DOHH2 (cell line): ENCODE data around the gene EDEM1.
A peak's percentile ranks its signal among the peaks of the same experiment; 100 is the strongest.

Experiments
- H3F3A ChIP-seq: fragments of 200-600 bp; sonication (generic), shearing (Covaris generic); 2 replicates; pipeline ENCODE4 v1.6.0; 2016; ENCODE audit warnings: antibody characterized with exemption, mild to moderate bottlenecking; ENCODE audit not compliant: control insufficient read depth, insufficient read depth
- H3K27ac ChIP-seq: fragments of 200-600 bp; sonication (generic); 2 replicates; pipeline ENCODE4 v1.5.1; 2014; ENCODE audit warnings: low read depth, mild to moderate bottlenecking, low read length, moderate library complexity
- H3K27me3 ChIP-seq: fragments of 200-600 bp; sonication (generic); 2 replicates; pipeline ENCODE4 v1.6.1; 2014; ENCODE audit warnings: mild to moderate bottlenecking, low read length, mixed read lengths; ENCODE audit not compliant: control insufficient read depth
- H3K36me3 ChIP-seq: fragments of 200-600 bp; sonication (generic); 2 replicates; pipeline ENCODE4 v1.6.1; 2014; ENCODE audit warnings: mild to moderate bottlenecking, low read length, moderate library complexity, mixed read lengths; ENCODE audit not compliant: control insufficient read depth
- H3K4me1 ChIP-seq: fragments of 200-600 bp; sonication (generic); 2 replicates; pipeline ENCODE4 v1.6.1; 2014; ENCODE audit warnings: mild to moderate bottlenecking, low read length, mixed read lengths; ENCODE audit not compliant: control insufficient read depth
- H3K4me2 ChIP-seq: fragments of 200-600 bp; sonication (generic); 2 replicates; pipeline ENCODE4 v1.6.0; 2014; ENCODE audit warnings: mild to moderate bottlenecking, low read length, moderate library complexity
- H3K4me3 ChIP-seq: fragments of 200-600 bp; sonication (generic); 2 replicates; pipeline ENCODE4 v1.5.1; 2014; ENCODE audit warnings: mild to moderate bottlenecking, low read length, mixed read lengths
- H3K79me2 ChIP-seq: fragments of 200-600 bp; sonication (generic); 2 replicates; pipeline ENCODE4 v1.6.1; 2014; ENCODE audit warnings: mild to moderate bottlenecking, low read length, mixed read lengths; ENCODE audit not compliant: control insufficient read depth
- H3K9me2 ChIP-seq: fragments of 200-600 bp; sonication (generic); replicated peaks from 2 replicates; pipeline ENCODE4 v1.6.1; 2014; ENCODE audit warnings: mild to moderate bottlenecking, low read length, mixed read lengths; ENCODE audit not compliant: control insufficient read depth
- H3K9me3 ChIP-seq: fragments of 200-600 bp; sonication (generic); 2 replicates; pipeline ENCODE4 v1.6.1; 2014; ENCODE audit warnings: antibody characterized with exemption, low read length, mixed read lengths; ENCODE audit not compliant: control insufficient read depth, insufficient read depth
- H4K20me1 ChIP-seq: fragments of 200-600 bp; sonication (generic); 2 replicates; pipeline ENCODE4 v1.6.0; 2014; ENCODE audit warnings: low read depth, mild to moderate bottlenecking, antibody characterized with exemption, low read length, moderate library complexity; ENCODE audit not compliant: control insufficient read depth, insufficient read depth
- CTCF ChIP-seq: fragments of 200-600 bp; sonication (generic); IDR thresholded peaks from one replicate; pipeline ENCODE4 v1.5.1; 2014; ENCODE audit warnings: antibody characterized with exemption, mild to moderate bottlenecking, low read depth, low read length; ENCODE audit not compliant: poor library complexity, severe bottlenecking
- EZH2phosphoT487 ChIP-seq: fragments of 200-600 bp; sonication (generic); IDR thresholded peaks from 2 replicates; pipeline ENCODE4 v1.6.1; 2017; ENCODE audit warnings: borderline replicate concordance, mild to moderate bottlenecking, antibody characterized with exemption, low read length, moderate library complexity, mixed read lengths

Gene EDEM1

GRCh38 chr3:5222283-5223005 is 34.9 kb downstream of the EDEM1 start:
- Histone ChIP-seq H3K4me2 (no peak overlapping the region), H4K20me1 (peaks cover 12% of the 10 kb centered on the region; the same call in 1 of the 2 replicates), H3K4me1 (peaks cover 6% of the 10 kb centered on the region; the same call in 1 of the 2 replicates), H3K4me3 (no peak overlapping the region), H3K27me3 (no peaks in the 10 kb centered on the region), H3K27ac (no peak overlapping the region), H3K36me3 (peaks cover 29% of the 10 kb centered on the region), H3K79me2 (no peaks in the 10 kb centered on the region), H3K9me3 (no peaks in the 10 kb centered on the region), H3K9me2 (no peaks in the 10 kb centered on the region), H3F3A (peaks cover 46% of the 10 kb centered on the region)
- no peak for TF ChIP-seq CTCF
- no peak for TF ChIP-seq EZH2phosphoT487

GRCh38 chr3:5226783-5227182 is 39.3 kb downstream of the EDEM1 start:
- Histone ChIP-seq H3K9me2 (no peaks in the 10 kb centered on the region), H4K20me1 (no peaks in the 10 kb centered on the region), H3K79me2 (no peaks in the 10 kb centered on the region), H3K4me3 (no peak overlapping the region), H3K4me1 (peaks cover 22% of the 10 kb centered on the region), H3K27me3 (no peaks in the 10 kb centered on the region), H3K4me2 (peak overlapping the region; percentile 21), H3K36me3 (no peaks in the 10 kb centered on the region), H3K27ac (no peak overlapping the region), H3F3A (peaks cover 17% of the 10 kb centered on the region), H3K9me3 (no peaks in the 10 kb centered on the region)
- TF ChIP-seq EZH2phosphoT487 (no peak), CTCF (peak; percentile 53)

GRCh38 chr3:5227812-5228211 is 40.3 kb downstream of the EDEM1 start:
- Histone ChIP-seq H3K4me2 (no peak overlapping the region), H3K79me2 (no peaks in the 10 kb centered on the region), H3K36me3 (no peaks in the 10 kb centered on the region), H3K9me3 (no peaks in the 10 kb centered on the region), H3K27ac (no peak overlapping the region), H3K9me2 (no peaks in the 10 kb centered on the region), H4K20me1 (no peaks in the 10 kb centered on the region), H3K4me1 (peaks cover 23% of the 10 kb centered on the region), H3K4me3 (no peak overlapping the region), H3F3A (peaks cover 9% of the 10 kb centered on the region; the same call in 1 of the 2 replicates), H3K27me3 (no peaks in the 10 kb centered on the region)
- TF ChIP-seq CTCF = no peak
- TF ChIP-seq EZH2phosphoT487 = no peak
